ENCODE results near the gene RPP30.

Gene RPP30

DNA sequence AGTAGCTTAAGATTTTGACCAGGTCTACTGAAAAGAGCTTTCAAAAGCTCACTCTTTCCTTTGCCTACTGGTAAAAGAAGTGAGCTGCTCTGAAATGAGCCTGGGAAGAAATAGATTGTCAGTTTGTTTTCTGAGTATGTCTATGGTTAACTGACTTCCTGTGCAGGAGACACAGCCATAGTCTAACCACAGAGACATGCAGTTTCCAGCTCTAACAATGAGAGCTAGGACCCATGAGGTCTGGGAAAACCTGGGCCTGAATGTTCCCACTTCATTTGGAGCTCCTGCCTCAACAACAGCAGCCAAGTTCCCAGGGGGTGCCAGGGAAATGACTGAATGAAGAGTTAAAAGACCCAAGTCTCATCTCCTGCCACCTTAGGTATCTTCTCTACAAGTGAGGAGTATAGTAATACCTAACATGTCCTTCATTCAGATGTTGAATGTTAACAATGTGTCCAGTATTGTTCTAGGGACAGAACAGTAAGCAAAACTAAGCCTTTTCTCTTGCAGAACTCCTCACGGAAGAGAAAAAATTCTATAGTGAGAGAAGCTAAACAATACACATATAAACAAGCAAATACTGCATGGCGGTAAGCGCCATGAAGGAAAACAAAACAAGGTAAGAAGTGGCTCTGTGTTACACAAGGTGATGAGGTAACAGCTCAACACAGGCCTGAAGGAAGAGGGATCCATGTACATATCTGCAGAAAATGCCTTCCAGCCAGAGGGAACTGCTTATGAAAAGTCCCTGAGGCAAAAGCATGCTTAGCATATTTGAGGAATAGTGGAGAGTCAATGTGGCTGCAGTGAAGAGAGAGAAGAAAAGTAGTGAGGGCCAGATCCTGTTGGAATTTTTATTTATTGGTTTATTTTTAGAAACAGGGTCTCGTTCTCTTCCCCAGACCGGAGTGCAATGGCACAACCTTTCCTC is 75.5 kb downstream of the RPP30 start:
- DNase-seq: no peak

Data from NCI-H345 (cell line).